GM13977 (cell line): ENCODE results near the gene RNF150.
"Not testable (repeated sequence)": the region's sequence is repeated elsewhere in the genome, so short reads cannot be mapped to it uniquely, and the experiment has no call there.

Experiments used
- DNase-seq: peaks from one replicate; pipeline ENCODE4 v3.0.0; 2012; ENCODE audit warnings: low spot score
- CTCF ChIP-seq: IDR thresholded peaks from 2 replicates; pipeline ENCODE4 v1.5.1; 2012; ENCODE audit warnings: mild to moderate bottlenecking, control low read depth; ENCODE audit not compliant: insufficient read depth; ENCODE audit errors: extremely low read depth, missing control alignments
- in situ Hi-C: fragments of 300-500 bp; cut with MboI; formaldehyde crosslinking; loops from one replicate; pipeline ENCODE4 v1.12.0; 2022; ENCODE audit warnings: low sequenced_read_pairs, low pct_unique_long_range_greater_than_20kb, mixed read lengths, inconsistent platforms; ENCODE audit not compliant: unreplicated experiment

The RNF150 gene

DNA sequence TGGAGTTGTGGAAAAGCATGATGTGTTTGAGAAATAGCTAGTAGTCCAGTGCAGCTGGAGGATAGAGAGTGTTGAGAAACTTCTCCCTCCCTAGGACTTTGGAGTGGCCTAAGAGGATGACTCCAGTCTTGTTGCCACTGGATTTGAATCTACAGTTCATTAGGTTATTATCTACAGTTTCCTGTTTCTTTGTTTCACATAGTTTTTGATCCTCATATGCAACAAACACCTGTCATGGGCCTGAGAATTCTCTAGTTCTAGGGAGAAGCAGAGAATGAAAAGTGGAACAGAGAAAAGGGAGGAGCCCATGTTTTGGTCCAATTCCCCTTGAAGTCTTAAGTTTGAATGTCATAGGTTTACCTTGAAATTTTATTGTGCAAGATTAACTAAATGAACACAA lies 303.4 kb downstream of the RNF150 start:
- in situ Hi-C loops, result loop anchor here (25.0 kb wide), 2 partner anchors 93 to 218 kb away; no protein-coding TSS in a partner anchor
- no peak for DNase-seq
- TF ChIP-seq CTCF, result no peak

- no peak for TF ChIP-seq CTCF
- in situ Hi-C loops, result loop anchor here (25.0 kb wide), 2 partner anchors 89 to 214 kb away; no protein-coding TSS in a partner anchor
- no peak for DNase-seq
Observed at GRCh38 chr4:140826701-140827027, 306.6 kb downstream of the RNF150 start.

DNA sequence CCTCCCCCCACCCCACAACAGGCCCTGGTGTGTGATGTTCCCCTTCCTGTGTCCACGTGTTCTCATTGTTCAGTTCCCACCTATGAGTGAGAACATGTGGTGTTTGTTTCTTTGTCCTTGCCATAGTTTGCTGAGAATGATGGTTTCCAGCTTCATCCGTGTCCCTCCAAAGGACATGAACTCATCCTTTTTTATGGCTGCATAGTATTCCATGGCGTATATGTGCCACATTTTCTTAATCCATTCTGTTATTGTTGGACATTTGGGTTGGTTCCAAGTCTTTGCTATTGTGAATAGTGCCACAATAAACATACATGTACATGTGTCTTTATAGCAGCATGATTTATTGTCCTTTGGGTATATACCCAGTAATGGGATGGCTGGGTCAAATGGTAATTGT lies 312.7 kb downstream of the RNF150 start:
- DNase-seq, in situ Hi-C loops: not testable (repeated sequence)

DNA sequence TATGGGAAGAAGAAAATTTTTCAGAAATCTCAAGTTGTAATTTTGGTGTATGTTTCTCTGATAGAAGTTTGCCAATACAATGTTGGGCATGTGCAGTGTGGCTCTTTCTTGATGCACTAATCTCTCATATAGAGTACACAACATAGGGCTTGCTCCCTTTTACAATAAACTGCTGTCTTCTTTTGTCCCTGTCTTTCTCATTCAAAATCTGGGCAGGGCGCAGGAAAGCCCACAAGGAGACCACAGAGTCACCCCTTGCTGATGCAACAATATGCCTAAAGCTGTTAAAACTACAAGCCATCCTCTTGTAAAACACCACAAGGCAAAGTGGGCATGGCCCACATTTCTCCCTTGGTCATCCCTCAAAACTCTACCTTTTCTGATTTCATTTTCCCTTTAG lies 313.7 kb downstream of the RNF150 start:
- in situ Hi-C loops, result no loop called here
- TF ChIP-seq CTCF, result no peak

DNA sequence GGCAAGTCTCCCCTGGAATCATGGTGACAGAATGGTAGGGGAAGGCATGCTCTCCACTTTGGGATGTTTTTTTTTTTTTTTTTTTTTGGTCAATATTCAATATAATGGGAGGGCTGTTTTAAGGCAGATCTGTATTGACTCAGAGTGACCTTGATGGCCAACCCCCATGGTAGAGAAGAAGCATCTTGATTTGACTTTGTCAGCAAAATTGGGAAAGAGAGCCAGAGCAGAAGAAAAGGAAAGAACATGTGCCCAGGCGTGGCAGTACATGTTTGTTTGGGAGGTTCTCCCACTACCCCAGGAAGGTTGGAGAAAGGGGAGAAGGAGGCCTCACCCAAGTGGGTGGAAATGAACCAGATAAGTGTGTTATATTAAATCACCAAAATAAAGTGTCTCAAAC lies 314.8 kb downstream of the RNF150 start:
- in situ Hi-C loops, result no loop called here

More for the DNA sequence above, 313.7 kb downstream of the RNF150 start:
- DNase-seq, result no peak

DNA sequence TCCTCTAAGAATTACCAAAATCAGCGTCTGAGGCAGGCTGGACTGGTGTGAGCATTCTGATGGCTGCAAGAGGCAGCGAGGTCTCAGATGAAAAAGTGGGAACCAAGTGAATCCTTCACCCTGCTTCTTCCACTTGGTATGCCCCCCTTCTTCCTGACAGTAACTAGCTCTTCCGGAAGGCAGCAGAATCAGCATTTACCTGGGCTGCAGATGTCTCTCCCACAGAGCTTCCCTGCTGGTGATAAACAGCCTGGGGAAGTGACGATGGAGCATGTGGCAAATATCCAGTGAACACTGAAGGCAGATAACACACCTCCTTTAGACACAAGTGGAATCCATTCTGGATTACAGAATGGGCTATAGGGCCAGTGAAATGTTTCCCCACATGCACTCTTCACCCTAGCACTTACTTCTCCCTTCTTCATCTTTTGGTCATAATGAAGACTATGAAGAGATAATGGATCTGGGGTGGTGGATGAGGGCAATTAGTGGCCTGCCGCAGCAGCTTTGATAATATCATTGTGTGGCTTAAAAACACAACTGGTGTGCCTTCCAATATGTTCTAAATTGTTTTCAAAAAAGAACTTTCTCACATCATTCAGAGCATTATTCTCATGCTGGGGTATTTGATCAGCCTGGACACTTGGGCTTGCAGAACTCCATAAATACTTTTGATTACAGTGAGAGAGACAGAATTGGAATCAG lies 316.3 kb downstream of the RNF150 start:
- in situ Hi-C loops, result no loop called here
- TF ChIP-seq CTCF, result no peak
- DNase-seq, result no peak

More for the DNA sequence above, 314.8 kb downstream of the RNF150 start:
- TF ChIP-seq CTCF, result no peak
- DNase-seq, result no peak

GRCh38 chr4:140813804-140814203 lies 319.5 kb downstream of the RNF150 start:
- in situ Hi-C loops, result no loop called here
- DNase-seq, result no peak
- TF ChIP-seq CTCF, result no peak
